DND-41 (cell line): Measurements from ENCODE around the gene CCDC120.

Source experiments
- ATAC-seq: fragments of 200-7000 bp; cut with Tn5 transposase; 3 replicates; pipeline ENCODE4 v1.9.1; 2021; ENCODE audit warnings: low read depth; ENCODE audit not compliant: insufficient read depth
- DNase-seq: peaks from one replicate; pipeline ENCODE4 v3.0.0-alpha.2; 2020
- H2AFZ ChIP-seq: 2 replicates; pipeline ENCODE4 v1.6.0; 2012; ENCODE audit warnings: low read depth, low read length
- H3K27ac ChIP-seq: 2 replicates; pipeline ENCODE4 v1.5.1; 2012; ENCODE audit warnings: low read length, inconsistent platforms
- H3K27me3 ChIP-seq: fragments of 200-600 bp; sonication (generic); 2 replicates; pipeline ENCODE4 v1.6.0; 2012; ENCODE audit warnings: low read length, mild to moderate bottlenecking, inconsistent platforms; ENCODE audit not compliant: insufficient read depth, poor library complexity
- H3K36me3 ChIP-seq: 2 replicates; pipeline ENCODE4 v1.5.1; 2012; ENCODE audit warnings: low read length, inconsistent platforms; ENCODE audit not compliant: insufficient read depth
- H3K4me1 ChIP-seq: 2 replicates; pipeline ENCODE4 v1.5.1; 2012; ENCODE audit warnings: mild to moderate bottlenecking, low read length; ENCODE audit not compliant: insufficient read depth
- H3K4me2 ChIP-seq: 2 replicates; pipeline ENCODE4 v1.6.0; 2012; ENCODE audit warnings: mild to moderate bottlenecking, moderate library complexity, low read length, inconsistent platforms; ENCODE audit not compliant: insufficient read depth
- H3K4me3 ChIP-seq, 2 experiments: fragments of 200-600 bp in 1 of 2; shearing (Covaris generic) in 1 of 2; 2 replicates each; pipeline ENCODE4 v1.5.1; 2012 to 2016; ENCODE audit warnings: inconsistent platforms in 2 of 2, low read length in 2 of 2, mild to moderate bottlenecking in 2 of 2, low read depth in 1 of 2, moderate library complexity in 1 of 2
- H3K79me2 ChIP-seq: 2 replicates; pipeline ENCODE4 v1.6.0; 2012; ENCODE audit warnings: low read length, inconsistent platforms; ENCODE audit not compliant: insufficient read depth
- H3K9ac ChIP-seq: 2 replicates; pipeline ENCODE4 v1.6.0; 2012; ENCODE audit warnings: low read depth, mild to moderate bottlenecking, inconsistent platforms, low read length, moderate library complexity
- H3K9me3 ChIP-seq: 2 replicates; pipeline ENCODE4 v1.5.1; 2012; ENCODE audit warnings: low read length, moderate library complexity, mild to moderate bottlenecking, inconsistent platforms; ENCODE audit not compliant: insufficient read depth, severe bottlenecking
- H4K20me1 ChIP-seq: 2 replicates; pipeline ENCODE4 v1.6.0; 2012; ENCODE audit warnings: low read length; ENCODE audit not compliant: insufficient read depth
- EZH2 ChIP-seq: IDR thresholded peaks from 3 replicates; pipeline ENCODE4 v1.6.1; 2012; ENCODE audit warnings: borderline replicate concordance, low read depth, mild to moderate bottlenecking, moderate library complexity, low read length, inconsistent platforms; ENCODE audit not compliant: severe bottlenecking
- TF ChIP-seq, protein P1 (sequence below): IDR thresholded peaks from 2 replicates; pipeline ENCODE4 v1.5.1; 2012; ENCODE audit warnings: borderline replicate concordance, low read length, moderate library complexity, mild to moderate bottlenecking; ENCODE audit not compliant: poor library complexity, severe bottlenecking; ENCODE audit errors: extremely low read depth

Gene CCDC120

GRCh38 chrX:49096419-49096818 lies 37.6 kb downstream of the CCDC120 start:
- Histone ChIP-seq H3K36me3 (no peaks in the 10 kb centered on the region), H3K27me3 (no peaks in the 10 kb centered on the region), H3K4me2 (no peak overlapping the region), H4K20me1 (no peaks in the 10 kb centered on the region), H2AFZ (no peak overlapping the region), H3K9ac (no peak overlapping the region), H3K4me3 (no peak overlapping the region), H3K9me3 (no peaks in the 10 kb centered on the region), H3K79me2 (peaks cover 18% of the 10 kb centered on the region), H3K4me1 (peaks cover 15% of the 10 kb centered on the region), H3K27ac (no peak overlapping the region)
- DNase-seq, result no peak
- ATAC-seq, result no peak
- TF ChIP-seq EZH2, result no peak
- TF ChIP-seq, protein P1, sequence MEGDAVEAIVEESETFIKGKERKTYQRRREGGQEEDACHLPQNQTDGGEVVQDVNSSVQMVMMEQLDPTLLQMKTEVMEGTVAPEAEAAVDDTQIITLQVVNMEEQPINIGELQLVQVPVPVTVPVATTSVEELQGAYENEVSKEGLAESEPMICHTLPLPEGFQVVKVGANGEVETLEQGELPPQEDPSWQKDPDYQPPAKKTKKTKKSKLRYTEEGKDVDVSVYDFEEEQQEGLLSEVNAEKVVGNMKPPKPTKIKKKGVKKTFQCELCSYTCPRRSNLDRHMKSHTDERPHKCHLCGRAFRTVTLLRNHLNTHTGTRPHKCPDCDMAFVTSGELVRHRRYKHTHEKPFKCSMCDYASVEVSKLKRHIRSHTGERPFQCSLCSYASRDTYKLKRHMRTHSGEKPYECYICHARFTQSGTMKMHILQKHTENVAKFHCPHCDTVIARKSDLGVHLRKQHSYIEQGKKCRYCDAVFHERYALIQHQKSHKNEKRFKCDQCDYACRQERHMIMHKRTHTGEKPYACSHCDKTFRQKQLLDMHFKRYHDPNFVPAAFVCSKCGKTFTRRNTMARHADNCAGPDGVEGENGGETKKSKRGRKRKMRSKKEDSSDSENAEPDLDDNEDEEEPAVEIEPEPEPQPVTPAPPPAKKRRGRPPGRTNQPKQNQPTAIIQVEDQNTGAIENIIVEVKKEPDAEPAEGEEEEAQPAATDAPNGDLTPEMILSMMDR, result no peak

DNA sequence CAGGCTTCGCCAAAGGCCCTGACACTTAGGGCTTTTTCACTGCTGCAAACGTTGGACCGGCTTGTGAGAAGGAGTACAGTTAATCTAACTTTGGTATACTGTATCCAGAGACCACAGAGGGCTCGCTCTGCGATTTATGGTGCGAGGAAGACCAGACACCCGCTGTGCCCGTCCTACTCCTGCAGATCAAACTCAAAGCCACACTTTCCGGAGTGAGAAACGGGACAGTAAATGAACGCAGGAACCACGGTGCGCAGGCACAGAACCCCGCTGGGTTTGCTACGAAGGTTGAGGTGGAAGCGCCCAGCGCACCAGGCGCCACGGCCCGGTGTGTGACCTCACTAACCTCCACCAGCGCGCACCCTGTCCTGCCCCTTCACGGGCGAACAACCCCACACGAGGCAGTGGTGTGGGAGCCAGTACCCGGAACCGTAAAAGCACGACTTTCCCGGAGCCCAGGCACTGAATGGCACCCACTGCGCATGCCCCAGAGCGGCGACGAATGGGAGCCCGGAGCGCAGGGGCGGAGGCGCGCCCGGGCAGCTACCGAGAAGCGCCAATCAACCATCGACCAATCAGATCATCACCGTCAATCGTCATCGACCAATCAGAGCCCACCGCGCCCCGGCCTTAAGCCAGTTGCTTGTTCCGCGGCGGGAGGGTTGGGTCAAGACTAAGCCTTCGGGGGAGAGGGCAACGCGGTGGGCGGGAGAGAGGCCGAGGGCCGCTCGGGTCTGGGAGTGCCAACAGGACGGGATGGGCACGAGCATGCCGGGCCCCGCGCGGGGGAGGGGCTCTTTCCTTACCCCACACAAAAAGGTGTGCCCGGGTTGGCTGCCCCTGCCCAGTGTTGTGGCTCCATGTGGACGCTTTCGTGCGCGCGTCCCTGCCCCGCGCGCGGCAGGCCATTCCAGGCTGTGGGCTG lies 42.2 kb downstream of the CCDC120 start:
- ATAC-seq (peak; percentile 92), DNase-seq (peak; percentile 92)
- Histone ChIP-seq H3K9me3 (no peaks in the 10 kb centered on the region), H3K79me2 (peaks cover 23% of the 10 kb centered on the region), H3K4me1 (peaks cover 25% of the 10 kb centered on the region), H4K20me1 (no peaks in the 10 kb centered on the region), H3K9ac (peak overlapping the region; percentile 87), H3K27ac (peak overlapping the region; percentile 93), H3K4me2 (peak overlapping the region; percentile 91), H3K27me3 (no peaks in the 10 kb centered on the region), H3K36me3 (no peaks in the 10 kb centered on the region; the same call in 1 of the 2 replicates), H3K4me3 (peak overlapping the region; percentile 37 to 90; a peak in 3 of 4 replicates), H2AFZ (peak overlapping the region; percentile 83)
- no peak for TF ChIP-seq EZH2
- TF ChIP-seq, protein P1, result no peak

DNA sequence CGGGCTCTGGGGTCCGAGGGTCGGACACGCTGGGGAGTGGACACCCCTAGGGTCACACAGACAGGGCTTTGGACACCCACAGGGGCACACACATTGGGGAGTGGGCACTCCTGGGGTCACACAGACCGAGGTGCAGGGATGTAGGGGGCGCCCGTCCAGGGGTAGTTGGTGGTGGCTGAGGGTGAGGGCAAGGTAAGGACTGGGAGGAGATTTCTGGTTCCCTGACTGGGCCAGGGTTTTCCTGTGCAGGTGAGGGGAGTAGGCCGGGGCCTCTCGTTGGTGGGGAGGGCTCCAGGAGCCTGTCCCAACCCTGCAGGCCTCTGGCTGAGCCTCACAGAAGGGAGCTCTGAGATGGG lies 42.8 kb downstream of the CCDC120 start:
- Histone ChIP-seq H3K4me3 (peak overlapping the region; percentile 37 to 90; a peak in 3 of 4 replicates), H3K9ac (peak overlapping the region; percentile 87), H3K4me2 (peak overlapping the region; percentile 91), H3K79me2 (peaks cover 23% of the 10 kb centered on the region), H3K27ac (peak overlapping the region; percentile 83), H3K4me1 (peaks cover 25% of the 10 kb centered on the region), H3K9me3 (no peaks in the 10 kb centered on the region), H3K36me3 (peaks cover 6% of the 10 kb centered on the region), H4K20me1 (no peaks in the 10 kb centered on the region), H2AFZ (peak overlapping the region; percentile 73), H3K27me3 (no peaks in the 10 kb centered on the region)
- ATAC-seq, result peak; percentile 4; the same call in 2 of the 3 replicates
- TF ChIP-seq, protein P1, result no peak
- TF ChIP-seq EZH2, result no peak
- DNase-seq, result no peak
